WTC11 (cell line): Measurements from ENCODE around the gene NECAB2. TPM values are rescaled to one million over a fixed set of nuclear protein-coding genes. Genes with fewer than 3 reads are reported as not detected.
"Not testable (repeated sequence)": the region's sequence is repeated elsewhere in the genome, so short reads cannot be mapped to it uniquely, and the experiment has no call there.

Source experiments
- ATAC-seq: fragments of 200-7000 bp; cut with Tn5 transposase; 2 replicates; pipeline ENCODE4 v1.10.0; 2021; ENCODE audit warnings: mild to moderate bottlenecking, moderate library complexity
- CTCF ChIA-PET: fragments of 300-600 bp; sonication (Branson Sonifier 250); formaldehyde crosslinking; loops from one replicate; lab custom pipeline; 2021; ENCODE audit warnings: antibody characterized with exemption; lab: Charles Lee
- POLR2A ChIA-PET: fragments of 350-600 bp; sonication (Branson Sonifier 250); formaldehyde crosslinking; loops from one replicate; lab custom pipeline; 2021; ENCODE audit warnings: antibody characterized with exemption; lab: Charles Lee
- DNase-seq: peaks from one replicate; pipeline ENCODE4 v3.0.0; 2021; ENCODE audit warnings: low spot score
- H3K27ac Mint-ChIP-seq: 2 replicates; pipeline ENCODE4 v1.8.0; 2021; ENCODE audit warnings: mixed read lengths
- H3K27me3 Mint-ChIP-seq: 2 replicates; pipeline ENCODE4 v1.8.0; 2021; ENCODE audit warnings: low read depth, mild to moderate bottlenecking, moderate library complexity, mixed read lengths
- H3K36me3 Mint-ChIP-seq: 2 replicates; pipeline ENCODE4 v1.8.0; 2021; ENCODE audit warnings: mixed read lengths
- H3K4me1 Mint-ChIP-seq: 2 replicates; pipeline ENCODE4 v1.8.0; 2022; ENCODE audit warnings: mixed read lengths
- H3K4me3 Mint-ChIP-seq: 2 replicates; pipeline ENCODE4 v1.8.0; 2021; ENCODE audit warnings: mild to moderate bottlenecking, moderate library complexity, mixed read lengths
- H3K9me3 Mint-ChIP-seq: 2 replicates; pipeline ENCODE4 v1.8.0; 2021; ENCODE audit warnings: mixed read lengths
- CTCF ChIP-seq: fragments of 200-600 bp; IDR thresholded peaks from 2 replicates; pipeline ENCODE4 v1.8.0; 2022; ENCODE audit warnings: antibody characterized with exemption
- ESRRA ChIP-seq: sonication (generic); formaldehyde crosslinking; IDR thresholded peaks from 2 replicates; pipeline ENCODE4 v1.8.1; 2022; ENCODE audit warnings: mild to moderate bottlenecking, missing genetic modification reagents, borderline replicate concordance
- FOXJ3 ChIP-seq: sonication (generic); formaldehyde crosslinking; IDR thresholded peaks from 2 replicates; pipeline ENCODE4 v1.9.0; 2021; ENCODE audit warnings: missing genetic modification reagents, mild to moderate bottlenecking, borderline replicate concordance
- GTF2I ChIP-seq: fragments of 250-450 bp; sonication (Bioruptor Pico); conservative IDR thresholded peaks from 2 replicates; pipeline ENCODE4 v1.4.0; 2021; ENCODE audit warnings: mild to moderate bottlenecking
- HMGA2 ChIP-seq: fragments of 250-450 bp; sonication (Bioruptor Pico); IDR thresholded peaks from 2 replicates; pipeline ENCODE4 v1.4.0; 2021; ENCODE audit warnings: mild to moderate bottlenecking, moderate library complexity
- MLX ChIP-seq: sonication (generic); formaldehyde crosslinking; IDR thresholded peaks from 2 replicates; pipeline ENCODE4 v1.8.1; 2023; ENCODE audit warnings: mild to moderate bottlenecking, missing genetic modification reagents, moderate library complexity
- NFYB ChIP-seq: sonication (generic); formaldehyde crosslinking; conservative IDR thresholded peaks from 2 replicates; pipeline ENCODE4 v1.8.0; 2022; ENCODE audit warnings: low read depth, missing genetic modification reagents
- PREB ChIP-seq: sonication (generic); formaldehyde crosslinking; IDR thresholded peaks from 2 replicates; pipeline ENCODE4 v1.8.1; 2022; ENCODE audit warnings: mild to moderate bottlenecking, missing genetic modification reagents, moderate library complexity, borderline replicate concordance
- SMAD3 ChIP-seq: sonication (generic); formaldehyde crosslinking; IDR thresholded peaks from 2 replicates; pipeline ENCODE4 v1.8.0; 2022; ENCODE audit warnings: missing genetic modification reagents, mild to moderate bottlenecking, borderline replicate concordance
- SMAD4 ChIP-seq: sonication (generic); formaldehyde crosslinking; IDR thresholded peaks from 2 replicates; pipeline ENCODE4 v1.8.0; 2022; ENCODE audit warnings: mild to moderate bottlenecking, missing genetic modification reagents
- USF1 ChIP-seq: sonication (generic); formaldehyde crosslinking; IDR thresholded peaks from 2 replicates; pipeline ENCODE4 v1.8.0; 2022; ENCODE audit warnings: mild to moderate bottlenecking, missing genetic modification reagents
- ZNF138 ChIP-seq: sonication (generic); formaldehyde crosslinking; conservative IDR thresholded peaks from 2 replicates; pipeline ENCODE4 v1.8.1; 2022; ENCODE audit warnings: mild to moderate bottlenecking, moderate library complexity, missing genetic modification reagents
- ZNF232 ChIP-seq: sonication (generic); formaldehyde crosslinking; IDR thresholded peaks from 2 replicates; pipeline ENCODE4 v1.8.0; 2022; ENCODE audit warnings: mild to moderate bottlenecking, missing genetic modification reagents
- ZNF317 ChIP-seq: sonication (generic); formaldehyde crosslinking; IDR thresholded peaks from 2 replicates; pipeline ENCODE4 v1.8.1; 2023; ENCODE audit warnings: low read depth, mild to moderate bottlenecking, moderate library complexity, missing genetic modification reagents, borderline replicate concordance
- ZNF416 ChIP-seq: fragments of 250-450 bp; sonication (Bioruptor Pico); IDR thresholded peaks from 2 replicates; pipeline ENCODE4 v1.9.0; 2021; ENCODE audit warnings: mild to moderate bottlenecking, inconsistent platforms
- ZNF425 ChIP-seq: fragments of 250-450 bp; sonication (Bioruptor Pico); conservative IDR thresholded peaks from 2 replicates; pipeline ENCODE4 v1.9.0; 2021; ENCODE audit warnings: mild to moderate bottlenecking
- total RNA-seq: library from RNA; stranded (reverse); gene quantifications from 3 replicates; pipeline ENCODE4 v1.2.3, GENCODE V29; 2021
- TF ChIP-seq, protein P1 (sequence below): sonication (generic); formaldehyde crosslinking; IDR thresholded peaks from 2 replicates; pipeline ENCODE4 v1.8.0; 2023; ENCODE audit warnings: missing genetic modification reagents, mild to moderate bottlenecking, borderline replicate concordance
- TF ChIP-seq, protein P2 (sequence below): fragments of 250-450 bp; sonication (Bioruptor Pico); IDR thresholded peaks from 2 replicates; pipeline ENCODE4 v2.1.2; 2022; ENCODE audit warnings: mild to moderate bottlenecking, moderate library complexity

NECAB2 gene
- total RNA-seq, 1 experiment from 2014 or later = 2.9 TPM

DNA sequence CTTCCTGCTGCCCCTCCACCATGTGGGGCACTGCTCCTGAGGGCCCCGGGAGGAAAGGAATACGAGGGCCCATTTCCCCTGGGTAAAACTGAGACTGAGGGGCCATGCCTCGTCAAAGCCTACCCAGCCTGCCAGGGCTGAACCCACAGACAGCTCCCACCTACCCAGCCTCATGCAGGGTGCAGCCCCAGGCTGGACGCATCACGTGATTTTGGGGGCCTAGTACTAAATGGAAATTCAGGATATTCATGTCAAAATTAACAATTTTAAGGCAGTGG lies 18.4 kb upstream of the NECAB2 start (continued):
- TF ChIP-seq, protein P1, sequence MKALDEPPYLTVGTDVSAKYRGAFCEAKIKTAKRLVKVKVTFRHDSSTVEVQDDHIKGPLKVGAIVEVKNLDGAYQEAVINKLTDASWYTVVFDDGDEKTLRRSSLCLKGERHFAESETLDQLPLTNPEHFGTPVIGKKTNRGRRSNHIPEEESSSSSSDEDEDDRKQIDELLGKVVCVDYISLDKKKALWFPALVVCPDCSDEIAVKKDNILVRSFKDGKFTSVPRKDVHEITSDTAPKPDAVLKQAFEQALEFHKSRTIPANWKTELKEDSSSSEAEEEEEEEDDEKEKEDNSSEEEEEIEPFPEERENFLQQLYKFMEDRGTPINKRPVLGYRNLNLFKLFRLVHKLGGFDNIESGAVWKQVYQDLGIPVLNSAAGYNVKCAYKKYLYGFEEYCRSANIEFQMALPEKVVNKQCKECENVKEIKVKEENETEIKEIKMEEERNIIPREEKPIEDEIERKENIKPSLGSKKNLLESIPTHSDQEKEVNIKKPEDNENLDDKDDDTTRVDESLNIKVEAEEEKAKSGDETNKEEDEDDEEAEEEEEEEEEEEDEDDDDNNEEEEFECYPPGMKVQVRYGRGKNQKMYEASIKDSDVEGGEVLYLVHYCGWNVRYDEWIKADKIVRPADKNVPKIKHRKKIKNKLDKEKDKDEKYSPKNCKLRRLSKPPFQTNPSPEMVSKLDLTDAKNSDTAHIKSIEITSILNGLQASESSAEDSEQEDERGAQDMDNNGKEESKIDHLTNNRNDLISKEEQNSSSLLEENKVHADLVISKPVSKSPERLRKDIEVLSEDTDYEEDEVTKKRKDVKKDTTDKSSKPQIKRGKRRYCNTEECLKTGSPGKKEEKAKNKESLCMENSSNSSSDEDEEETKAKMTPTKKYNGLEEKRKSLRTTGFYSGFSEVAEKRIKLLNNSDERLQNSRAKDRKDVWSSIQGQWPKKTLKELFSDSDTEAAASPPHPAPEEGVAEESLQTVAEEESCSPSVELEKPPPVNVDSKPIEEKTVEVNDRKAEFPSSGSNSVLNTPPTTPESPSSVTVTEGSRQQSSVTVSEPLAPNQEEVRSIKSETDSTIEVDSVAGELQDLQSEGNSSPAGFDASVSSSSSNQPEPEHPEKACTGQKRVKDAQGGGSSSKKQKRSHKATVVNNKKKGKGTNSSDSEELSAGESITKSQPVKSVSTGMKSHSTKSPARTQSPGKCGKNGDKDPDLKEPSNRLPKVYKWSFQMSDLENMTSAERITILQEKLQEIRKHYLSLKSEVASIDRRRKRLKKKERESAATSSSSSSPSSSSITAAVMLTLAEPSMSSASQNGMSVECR = no peak
- TF ChIP-seq, protein P2, sequence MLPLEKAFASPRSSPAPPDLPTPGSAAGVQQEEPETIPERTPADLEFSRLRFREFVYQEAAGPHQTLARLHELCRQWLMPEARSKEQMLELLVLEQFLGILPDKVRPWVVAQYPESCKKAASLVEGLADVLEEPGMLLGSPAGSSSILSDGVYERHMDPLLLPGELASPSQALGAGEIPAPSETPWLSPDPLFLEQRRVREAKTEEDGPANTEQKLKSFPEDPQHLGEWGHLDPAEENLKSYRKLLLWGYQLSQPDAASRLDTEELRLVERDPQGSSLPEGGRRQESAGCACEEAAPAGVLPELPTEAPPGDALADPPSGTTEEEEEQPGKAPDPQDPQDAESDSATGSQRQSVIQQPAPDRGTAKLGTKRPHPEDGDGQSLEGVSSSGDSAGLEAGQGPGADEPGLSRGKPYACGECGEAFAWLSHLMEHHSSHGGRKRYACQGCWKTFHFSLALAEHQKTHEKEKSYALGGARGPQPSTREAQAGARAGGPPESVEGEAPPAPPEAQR = no peak

- H3K36me3 Mint-ChIP-seq, H3K4me3 Mint-ChIP-seq, CTCF ChIA-PET, H3K27me3 Mint-ChIP-seq, DNase-seq, H3K9me3 Mint-ChIP-seq, H3K27ac Mint-ChIP-seq, H3K4me1 Mint-ChIP-seq, POLR2A ChIA-PET: not testable (repeated sequence)
- ATAC-seq = peak; percentile 32
Measured at GRCh38 chr16:83950862-83951399, 17.1 kb upstream of the NECAB2 start.

DNA sequence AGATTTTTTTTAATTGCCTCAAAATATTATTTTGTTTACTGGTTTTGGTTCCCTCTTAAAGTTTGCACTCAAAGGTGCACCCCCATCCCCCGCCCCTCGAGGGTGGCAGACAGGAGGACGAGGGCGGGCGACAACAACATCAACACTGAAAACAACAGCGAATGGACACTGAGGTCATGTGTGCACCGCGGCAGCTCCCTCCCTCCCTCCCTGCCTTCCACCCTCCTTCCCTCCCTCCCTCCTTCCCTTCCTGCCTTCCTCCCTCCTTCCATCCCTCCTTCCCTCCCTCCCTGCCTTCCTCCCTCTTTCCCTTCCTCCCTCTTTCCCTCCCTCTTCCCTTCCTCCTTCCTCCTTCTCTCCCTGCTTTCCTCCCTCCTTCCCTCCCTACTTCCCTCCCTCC lies 16.5 kb upstream of the NECAB2 start:
- Mint-ChIP-seq H3K27me3 (no peaks in the 10 kb centered on the region), H3K36me3 (no peaks in the 10 kb centered on the region), H3K27ac (no peak overlapping the region), H3K9me3 (peaks cover 5% of the 10 kb centered on the region; the same call in 1 of the 2 replicates), H3K4me3 (no peak overlapping the region), H3K4me1 (peaks cover 8% of the 10 kb centered on the region)
- no peak for DNase-seq
- ATAC-seq = no peak
- ChIA-PET CTCF (no interaction called here), POLR2A (no interaction called here)
- TF ChIP-seq USF1 (CRISPR knock-in tag) (no peak), ZNF317 (CRISPR knock-in tag) (no peak), CTCF (no peak), ZNF232 (CRISPR knock-in tag) (no peak), ZNF138 (CRISPR knock-in tag) (no peak), SMAD4 (CRISPR knock-in tag) (no peak), FOXJ3 (CRISPR knock-in tag) (no peak), NFYB (CRISPR knock-in tag) (no peak)

GRCh38 chr16:83952587-83952939 lies 15.5 kb upstream of the NECAB2 start:
- no peaks in the 10 kb centered on the region for H3K27me3 Mint-ChIP-seq
- peaks cover 8% of the 10 kb centered on the region for H3K4me1 Mint-ChIP-seq
- H3K36me3 Mint-ChIP-seq = no peaks in the 10 kb centered on the region
- ATAC-seq = no peak
- H3K4me3 Mint-ChIP-seq = no peak overlapping the region
- POLR2A ChIA-PET = no interaction called here
- peaks cover 5% of the 10 kb centered on the region; the same call in 1 of the 2 replicates for H3K9me3 Mint-ChIP-seq
- no peak overlapping the region for H3K27ac Mint-ChIP-seq
- CTCF ChIA-PET = interaction anchor here (2.2 kb wide), 1 partner anchor 92 kb away, joined by 28 read pairs; the partner anchor contains the start of gene SLC38A8
- no peak for DNase-seq
- TF ChIP-seq ZNF425 (no peak), ZNF416 (no peak), ZNF138 (CRISPR knock-in tag) (no peak), ESRRA (CRISPR knock-in tag) (no peak), HMGA2 (CRISPR knock-in tag) (no peak), MLX (CRISPR knock-in tag) (no peak), GTF2I (CRISPR knock-in tag) (no peak), PREB (CRISPR knock-in tag) (no peak), ZNF317 (CRISPR knock-in tag) (no peak), SMAD3 (no peak)
